Stimulated activated CD4-positive, alpha-beta T cell treated with anti-CD3 and anti-CD28 coated beads, TNF-alpha, amount 100 ng/mL, for 1 hour (primary cell): ENCODE data around the gene ZBTB38.

ENCODE experiments used
- DNase-seq, 3 donors: peaks; one replicate each; pipeline ENCODE4 v3.0.0-alpha.2; 2020; ENCODE audit warnings: low read depth in 3 of 3, low spot score in 1 of 3

Gene ZBTB38, protein sequence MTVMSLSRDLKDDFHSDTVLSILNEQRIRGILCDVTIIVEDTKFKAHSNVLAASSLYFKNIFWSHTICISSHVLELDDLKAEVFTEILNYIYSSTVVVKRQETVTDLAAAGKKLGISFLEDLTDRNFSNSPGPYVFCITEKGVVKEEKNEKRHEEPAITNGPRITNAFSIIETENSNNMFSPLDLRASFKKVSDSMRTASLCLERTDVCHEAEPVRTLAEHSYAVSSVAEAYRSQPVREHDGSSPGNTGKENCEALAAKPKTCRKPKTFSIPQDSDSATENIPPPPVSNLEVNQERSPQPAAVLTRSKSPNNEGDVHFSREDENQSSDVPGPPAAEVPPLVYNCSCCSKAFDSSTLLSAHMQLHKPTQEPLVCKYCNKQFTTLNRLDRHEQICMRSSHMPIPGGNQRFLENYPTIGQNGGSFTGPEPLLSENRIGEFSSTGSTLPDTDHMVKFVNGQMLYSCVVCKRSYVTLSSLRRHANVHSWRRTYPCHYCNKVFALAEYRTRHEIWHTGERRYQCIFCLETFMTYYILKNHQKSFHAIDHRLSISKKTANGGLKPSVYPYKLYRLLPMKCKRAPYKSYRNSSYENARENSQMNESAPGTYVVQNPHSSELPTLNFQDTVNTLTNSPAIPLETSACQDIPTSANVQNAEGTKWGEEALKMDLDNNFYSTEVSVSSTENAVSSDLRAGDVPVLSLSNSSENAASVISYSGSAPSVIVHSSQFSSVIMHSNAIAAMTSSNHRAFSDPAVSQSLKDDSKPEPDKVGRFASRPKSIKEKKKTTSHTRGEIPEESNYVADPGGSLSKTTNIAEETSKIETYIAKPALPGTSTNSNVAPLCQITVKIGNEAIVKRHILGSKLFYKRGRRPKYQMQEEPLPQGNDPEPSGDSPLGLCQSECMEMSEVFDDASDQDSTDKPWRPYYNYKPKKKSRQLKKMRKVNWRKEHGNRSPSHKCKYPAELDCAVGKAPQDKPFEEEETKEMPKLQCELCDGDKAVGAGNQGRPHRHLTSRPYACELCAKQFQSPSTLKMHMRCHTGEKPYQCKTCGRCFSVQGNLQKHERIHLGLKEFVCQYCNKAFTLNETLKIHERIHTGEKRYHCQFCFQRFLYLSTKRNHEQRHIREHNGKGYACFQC (N-terminal part only)

GRCh38 chr3:141368062-141368924, at the start of gene ZBTB38:
Gene ZBTB38 (plus strand): TSS chr3:141368504. CDS start chr3:141442389, 73,885 bp downstream.
- DNase-seq: no peak

DNA sequence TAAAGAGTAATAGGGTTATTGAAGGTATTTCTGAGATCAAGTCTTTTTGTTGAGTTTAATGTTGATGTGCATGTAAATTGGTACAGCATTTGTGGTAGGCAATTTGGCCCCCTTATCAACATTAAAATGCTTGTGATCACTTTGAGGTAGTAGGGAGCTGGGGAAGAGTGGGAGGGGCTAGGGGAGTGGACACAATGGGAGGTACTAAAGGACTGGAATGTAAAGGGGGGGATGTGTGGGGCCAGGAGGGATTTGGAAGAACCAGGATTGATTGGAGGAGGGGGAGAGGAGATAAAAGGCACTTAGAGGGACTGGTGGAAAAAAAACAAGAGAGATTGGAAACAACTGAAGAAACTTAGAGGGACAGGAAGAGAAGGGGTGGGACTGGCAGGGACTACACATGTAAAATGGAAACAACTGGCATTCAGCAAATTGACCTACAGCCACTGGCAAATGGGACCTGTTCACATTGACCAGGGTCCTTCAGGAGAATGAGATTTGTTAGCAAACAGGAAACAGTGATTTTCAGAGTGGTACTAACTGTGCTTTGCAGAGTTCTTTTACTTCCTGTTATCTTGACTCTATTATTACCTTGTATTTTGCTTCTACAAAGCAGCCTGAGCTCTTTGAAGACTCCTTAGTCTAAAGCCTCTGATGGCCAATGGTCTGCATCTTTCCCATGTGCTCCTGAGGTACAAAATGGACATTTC, 47.8 kb upstream of the ZBTB38 start:
- no peak for DNase-seq

DNA sequence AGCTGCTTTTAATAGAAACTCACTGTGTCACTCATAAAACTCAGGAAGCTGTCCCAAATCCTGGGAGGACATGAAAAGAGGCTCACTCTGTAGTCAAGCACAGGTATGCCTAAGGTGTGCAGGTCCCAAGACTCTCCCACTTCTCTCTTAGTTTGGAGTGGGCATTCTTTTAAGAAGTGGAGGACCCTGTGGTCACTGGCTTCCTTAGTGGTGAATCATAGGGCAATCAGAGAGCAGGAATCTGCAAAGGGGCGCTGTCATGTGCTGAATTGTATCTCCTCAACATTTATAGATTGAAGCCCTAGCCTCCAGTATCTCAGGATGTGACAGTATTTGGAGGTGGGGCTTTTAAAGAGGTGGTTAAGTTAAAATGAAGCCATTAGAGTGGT, 47.2 kb upstream of the ZBTB38 start:
- DNase-seq: no peak

DNA sequence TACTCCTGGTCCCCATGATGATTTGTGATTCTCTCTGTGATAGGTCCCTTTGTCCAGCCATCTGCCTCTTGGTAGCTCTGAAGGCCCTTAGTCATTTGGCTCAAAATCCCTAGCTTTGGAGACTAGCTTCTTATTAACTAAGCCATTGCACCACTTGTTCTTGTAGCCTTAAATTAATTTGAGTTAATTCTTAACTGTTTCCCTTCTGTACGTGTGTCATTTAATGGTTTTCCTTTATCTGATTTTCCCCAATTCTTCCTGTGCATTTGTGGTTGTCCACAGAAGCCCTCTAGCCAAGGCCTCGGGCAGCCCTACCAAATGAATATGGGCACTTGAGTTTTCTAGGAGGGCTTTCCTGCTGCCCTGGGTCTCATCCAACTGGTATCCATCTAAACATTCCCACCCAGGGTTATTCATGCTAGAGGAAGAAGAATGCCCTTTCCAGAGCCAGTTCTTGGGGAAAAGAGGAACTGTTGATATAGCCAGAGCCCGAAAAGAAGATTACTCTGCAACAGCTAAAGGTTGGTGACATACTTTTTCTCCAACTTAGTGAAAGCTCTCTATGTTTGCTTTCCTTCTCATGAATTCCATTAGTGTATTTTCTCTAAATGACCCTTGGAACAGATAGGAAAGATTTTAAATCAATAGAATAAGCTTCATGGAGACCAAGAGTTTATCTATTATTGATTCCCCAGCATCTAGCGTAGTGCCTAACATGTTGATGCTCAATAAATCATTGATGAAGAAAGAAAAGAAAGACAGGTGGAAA, 44.2 kb upstream of the ZBTB38 start:
- DNase-seq: no peak

GRCh38 chr3:141326123-141326522, 42.2 kb upstream of the ZBTB38 start:
- DNase-seq: no peak

GRCh38 chr3:141326626-141327025, 41.7 kb upstream of the ZBTB38 start:
- DNase-seq: no peak

GRCh38 chr3:141328286-141329166, 39.8 kb upstream of the ZBTB38 start:
- no peak for DNase-seq

DNA sequence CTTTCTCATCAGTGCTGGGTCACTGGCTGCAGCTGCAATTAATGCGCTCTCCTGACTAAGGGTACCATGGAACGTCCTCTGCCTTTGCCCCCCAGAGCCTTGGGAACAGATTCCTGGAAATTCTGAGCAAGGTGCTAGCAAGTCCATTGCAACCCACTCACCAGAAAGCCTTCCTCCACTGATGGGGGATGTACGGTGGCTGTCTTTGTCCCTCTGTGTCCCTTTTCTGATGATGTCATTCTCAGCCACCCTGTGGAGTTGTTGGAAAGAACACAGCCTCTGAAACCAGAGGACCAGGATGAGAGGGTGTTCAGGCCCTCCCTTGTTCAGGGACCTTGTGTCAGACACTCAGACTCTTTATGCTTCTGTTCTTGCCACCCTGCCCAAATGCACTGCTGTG, 38.1 kb upstream of the ZBTB38 start:
- DNase-seq: no peak

- DNase-seq: no peak
Observed at GRCh38 chr3:141330718-141331376, 37.5 kb upstream of the ZBTB38 start.

DNA sequence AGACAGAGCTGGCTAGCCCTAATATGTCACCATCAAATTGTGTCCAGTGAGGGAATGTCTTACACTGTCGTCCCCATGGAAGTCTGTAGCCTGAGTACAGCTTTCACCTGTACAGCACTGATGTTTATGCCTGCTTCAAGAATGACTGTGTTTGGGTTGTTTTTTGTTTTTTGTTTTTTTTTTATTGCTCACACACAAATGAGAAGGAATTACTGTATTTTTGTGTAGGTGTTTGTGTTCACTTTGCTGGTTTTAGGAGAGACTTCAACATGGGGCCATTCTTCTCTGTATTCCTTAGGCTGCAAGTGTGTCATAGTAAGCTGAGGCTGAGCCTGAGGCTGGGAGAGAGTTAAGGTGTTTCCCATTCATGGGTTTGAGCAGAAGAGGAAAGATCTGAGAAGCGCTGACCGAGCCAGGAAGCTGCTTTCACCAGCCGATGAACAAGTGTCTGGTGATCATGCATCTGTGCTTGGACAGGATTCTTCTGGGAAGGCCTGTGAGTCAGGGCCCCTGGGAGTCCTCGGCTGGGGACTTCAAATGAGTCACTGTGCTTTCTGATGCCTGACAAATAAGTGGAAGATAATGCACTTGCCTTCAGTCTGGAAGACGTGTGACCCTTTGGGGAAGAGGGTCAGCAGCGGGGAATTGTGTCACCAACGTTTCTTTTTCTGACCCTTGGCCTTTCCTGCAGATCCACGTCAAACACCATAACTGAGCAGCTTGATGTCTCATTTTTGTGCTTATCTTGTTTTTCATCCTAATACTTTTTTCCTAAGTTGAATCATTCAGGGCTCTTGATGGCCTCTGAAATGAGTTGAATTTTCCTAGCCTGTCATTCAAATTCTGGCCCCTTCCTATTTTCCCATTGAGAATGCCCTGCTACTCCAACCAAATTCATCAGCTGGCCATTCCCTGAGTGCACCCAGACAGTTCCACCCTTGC, 36.7 kb upstream of the ZBTB38 start:
- no peak for DNase-seq

DNA sequence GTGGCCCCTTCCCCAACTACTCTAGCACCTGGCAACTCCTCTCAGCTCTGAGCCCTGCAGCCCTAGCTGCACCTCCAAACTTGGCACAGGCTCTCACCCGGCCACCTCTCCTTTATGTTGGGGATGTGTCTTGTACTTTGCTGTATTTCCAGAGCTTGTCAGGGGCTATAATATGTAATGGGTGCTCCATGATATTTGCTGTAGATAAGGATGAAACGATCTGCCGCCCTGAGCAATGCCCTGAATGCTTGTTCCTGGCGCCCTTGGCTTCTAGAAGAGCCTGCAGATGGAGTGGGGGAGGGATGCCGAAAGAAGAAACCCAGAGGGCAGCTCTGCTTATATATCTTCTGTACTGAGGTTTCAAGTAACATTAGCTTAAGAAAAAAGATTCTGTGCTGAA, 35.9 kb upstream of the ZBTB38 start:
- DNase-seq: no peak

- DNase-seq: no peak
Observed at GRCh38 chr3:141333836-141334626, 34.3 kb upstream of the ZBTB38 start.

DNA sequence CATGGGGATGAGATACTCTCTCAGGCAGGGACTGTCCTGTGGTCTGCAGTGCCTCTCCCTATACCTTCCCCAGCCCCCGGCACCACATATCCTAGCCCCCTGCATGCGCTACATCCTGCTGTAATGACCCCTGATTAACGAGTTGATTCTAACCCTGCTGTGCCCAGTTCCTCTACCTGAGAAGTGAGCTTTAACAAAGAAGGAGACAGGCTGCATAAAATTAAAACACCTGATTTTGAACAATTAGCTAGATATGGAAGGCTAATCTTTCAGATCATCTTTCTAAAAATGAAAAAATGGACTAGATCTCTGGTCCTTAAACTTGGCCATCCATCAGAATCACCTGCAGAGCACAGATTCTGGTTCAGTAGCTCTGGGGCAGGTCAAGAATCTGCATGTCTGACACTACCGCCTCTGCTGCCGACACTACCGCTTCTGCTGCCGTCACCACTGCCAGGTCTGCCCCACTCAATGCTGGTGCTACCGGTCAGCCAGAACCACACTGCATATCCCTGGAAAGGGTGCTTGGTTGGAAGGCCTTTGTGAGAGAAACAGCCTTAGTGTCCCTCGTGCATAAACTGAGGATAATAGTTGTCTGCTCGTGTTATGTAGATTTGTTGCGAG, 33.6 kb upstream of the ZBTB38 start:
- no peak for DNase-seq

- no peak for DNase-seq
Observed at GRCh38 chr3:141335531-141336061, 32.7 kb upstream of the ZBTB38 start.
